Suprapubic skin (tissue), 4 donors: ENCODE measurements around the gene DGKH. TPM values are rescaled to one million over a fixed set of nuclear protein-coding genes. Genes with fewer than 3 reads are reported as not detected.

ENCODE experiments used
- DNase-seq, 2 donors: peaks; one replicate each; pipeline ENCODE4 v3.0.0-alpha.2; 2019; ENCODE audit warnings: low spot score in 2 of 2
- H3K27ac ChIP-seq: fragments of 200-600 bp; sonication (generic); one replicate; pipeline ENCODE4 v1.5.1; 2019
- H3K27me3 ChIP-seq: fragments of 200-600 bp; sonication (generic); one replicate; pipeline ENCODE4 v1.5.1; 2019
- H3K36me3 ChIP-seq: fragments of 200-600 bp; sonication (generic); one replicate; pipeline ENCODE4 v1.5.1; 2019
- H3K4me1 ChIP-seq: fragments of 200-600 bp; sonication (generic); one replicate; pipeline ENCODE4 v1.5.1; 2019
- H3K4me3 ChIP-seq: fragments of 200-600 bp; sonication (generic); one replicate; pipeline ENCODE4 v1.5.1; 2019; ENCODE audit warnings: mild to moderate bottlenecking
- H3K9me3 ChIP-seq: fragments of 200-600 bp; sonication (generic); one replicate; pipeline ENCODE4 v1.5.1; 2019
- EP300 ChIP-seq: sonication (generic); formaldehyde crosslinking; IDR thresholded peaks from one replicate; pipeline ENCODE4 v1.6.1; 2017; ENCODE audit warnings: antibody characterized with exemption
- POLR2A ChIP-seq, 2 donors: fragments of 450-650 bp; IDR thresholded peaks; one replicate each; pipeline ENCODE4 v1.6.1; 2017; ENCODE audit warnings: antibody characterized with exemption in 2 of 2, mild to moderate bottlenecking in 2 of 2, moderate library complexity in 2 of 2
- POLR2AphosphoS5 ChIP-seq, 3 donors: sonication (generic); formaldehyde crosslinking; IDR thresholded peaks; one replicate each; pipeline ENCODE4 v1.6.1; 2017; ENCODE audit warnings: antibody characterized with exemption in 3 of 3
- WGBS: methylation state at CpG from one replicate; pipeline ENCODE4 v1.1.5; 2018; 5-methylcytosine and 5-hydroxymethylcytosine counted together
- total RNA-seq, 4 donors: library from RNA; depleted of rRNA; stranded (reverse); fragments of >200 nt; gene quantifications; one replicate each; pipeline ENCODE4 v1.1.0, GENCODE V29; 2016
- TF ChIP-seq, protein P1 (sequence below), 2 donors: fragments of 200-600 bp in 1 of 2; fragments of 450-650 bp in 1 of 2; sonication (generic) in 1 of 2; IDR thresholded peaks; one replicate each; pipeline ENCODE4 v1.5.1; 2016 to 2019; ENCODE audit warnings: antibody characterized with exemption in 2 of 2, mild to moderate bottlenecking in 1 of 2, moderate library complexity in 1 of 2

Gene DGKH
- total RNA-seq, 4 donors from 2014 or later: 14.8 to 28.0 (median 16.9) TPM

GRCh38 chr13:42275098-42275471 is 226.6 kb downstream of the DGKH start:
- Histone ChIP-seq H3K27me3 (no peaks in the 10 kb centered on the region), H3K4me3 (no peak overlapping the region), H3K4me1 (peaks cover 43% of the 10 kb centered on the region), H3K27ac (no peak overlapping the region), H3K9me3 (no peaks in the 10 kb centered on the region), H3K36me3 (no peaks in the 10 kb centered on the region)
- WGBS: 53% methylated on average over 2 of the region's 2 CpGs
- no peak for DNase-seq
- TF ChIP-seq, protein P1, sequence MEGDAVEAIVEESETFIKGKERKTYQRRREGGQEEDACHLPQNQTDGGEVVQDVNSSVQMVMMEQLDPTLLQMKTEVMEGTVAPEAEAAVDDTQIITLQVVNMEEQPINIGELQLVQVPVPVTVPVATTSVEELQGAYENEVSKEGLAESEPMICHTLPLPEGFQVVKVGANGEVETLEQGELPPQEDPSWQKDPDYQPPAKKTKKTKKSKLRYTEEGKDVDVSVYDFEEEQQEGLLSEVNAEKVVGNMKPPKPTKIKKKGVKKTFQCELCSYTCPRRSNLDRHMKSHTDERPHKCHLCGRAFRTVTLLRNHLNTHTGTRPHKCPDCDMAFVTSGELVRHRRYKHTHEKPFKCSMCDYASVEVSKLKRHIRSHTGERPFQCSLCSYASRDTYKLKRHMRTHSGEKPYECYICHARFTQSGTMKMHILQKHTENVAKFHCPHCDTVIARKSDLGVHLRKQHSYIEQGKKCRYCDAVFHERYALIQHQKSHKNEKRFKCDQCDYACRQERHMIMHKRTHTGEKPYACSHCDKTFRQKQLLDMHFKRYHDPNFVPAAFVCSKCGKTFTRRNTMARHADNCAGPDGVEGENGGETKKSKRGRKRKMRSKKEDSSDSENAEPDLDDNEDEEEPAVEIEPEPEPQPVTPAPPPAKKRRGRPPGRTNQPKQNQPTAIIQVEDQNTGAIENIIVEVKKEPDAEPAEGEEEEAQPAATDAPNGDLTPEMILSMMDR (IDR thresholded peaks at IDR 0.05): no peak
- TF ChIP-seq POLR2AphosphoS5 (IDR thresholded peaks at IDR 0.05) (no peak), POLR2A (IDR thresholded peaks at IDR 0.05) (no peak), EP300 (no peak)

GRCh38 chr13:42275506-42275905 is 227.1 kb downstream of the DGKH start:
- H3K4me1 ChIP-seq: peaks cover 45% of the 10 kb centered on the region
- WGBS: 97% methylated on average over 4 of the region's 4 CpGs
- no peaks in the 10 kb centered on the region for H3K27me3 ChIP-seq
- TF ChIP-seq POLR2A (IDR thresholded peaks at IDR 0.05): no peak
- TF ChIP-seq EP300: no peak
- TF ChIP-seq, protein P1 (IDR thresholded peaks at IDR 0.05): no peak
- TF ChIP-seq POLR2AphosphoS5 (IDR thresholded peaks at IDR 0.05): no peak
- no peaks in the 10 kb centered on the region for H3K9me3 ChIP-seq
- no peak for DNase-seq
- H3K4me3 ChIP-seq: no peak overlapping the region
- H3K36me3 ChIP-seq: no peaks in the 10 kb centered on the region
- no peak overlapping the region for H3K27ac ChIP-seq

DNA sequence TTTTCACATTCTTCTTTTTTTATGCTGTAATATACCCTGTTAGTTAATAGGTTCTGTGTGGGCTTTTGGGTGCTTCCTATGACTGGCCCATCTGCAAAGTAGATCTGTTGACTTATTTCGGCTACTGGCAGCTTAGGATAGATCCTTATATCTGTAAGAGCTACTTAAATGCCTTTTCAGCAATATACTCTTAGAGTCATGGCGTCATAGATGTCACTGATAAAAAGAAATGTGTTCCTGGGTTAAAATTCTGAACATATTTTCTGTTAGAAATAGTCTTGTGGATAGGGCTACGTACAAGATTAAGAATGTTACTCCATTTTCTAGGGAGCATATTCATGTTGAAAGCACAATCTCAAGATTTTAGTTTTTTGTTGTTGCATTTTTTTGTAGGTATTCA is 228.2 kb downstream of the DGKH start:
- no peaks in the 10 kb centered on the region for H3K36me3 ChIP-seq
- TF ChIP-seq, protein P1 (IDR thresholded peaks at IDR 0.05): no peak
- TF ChIP-seq POLR2A (IDR thresholded peaks at IDR 0.05): no peak
- TF ChIP-seq EP300: no peak
- TF ChIP-seq POLR2AphosphoS5 (IDR thresholded peaks at IDR 0.05): no peak
- no peaks in the 10 kb centered on the region for H3K9me3 ChIP-seq
- DNase-seq: no peak
- H3K27me3 ChIP-seq: no peaks in the 10 kb centered on the region
- 85% methylated on average over 3 of the region's 3 CpGs for WGBS
- no peak overlapping the region for H3K27ac ChIP-seq
- no peak overlapping the region for H3K4me3 ChIP-seq
- H3K4me1 ChIP-seq: peaks cover 39% of the 10 kb centered on the region

DNA sequence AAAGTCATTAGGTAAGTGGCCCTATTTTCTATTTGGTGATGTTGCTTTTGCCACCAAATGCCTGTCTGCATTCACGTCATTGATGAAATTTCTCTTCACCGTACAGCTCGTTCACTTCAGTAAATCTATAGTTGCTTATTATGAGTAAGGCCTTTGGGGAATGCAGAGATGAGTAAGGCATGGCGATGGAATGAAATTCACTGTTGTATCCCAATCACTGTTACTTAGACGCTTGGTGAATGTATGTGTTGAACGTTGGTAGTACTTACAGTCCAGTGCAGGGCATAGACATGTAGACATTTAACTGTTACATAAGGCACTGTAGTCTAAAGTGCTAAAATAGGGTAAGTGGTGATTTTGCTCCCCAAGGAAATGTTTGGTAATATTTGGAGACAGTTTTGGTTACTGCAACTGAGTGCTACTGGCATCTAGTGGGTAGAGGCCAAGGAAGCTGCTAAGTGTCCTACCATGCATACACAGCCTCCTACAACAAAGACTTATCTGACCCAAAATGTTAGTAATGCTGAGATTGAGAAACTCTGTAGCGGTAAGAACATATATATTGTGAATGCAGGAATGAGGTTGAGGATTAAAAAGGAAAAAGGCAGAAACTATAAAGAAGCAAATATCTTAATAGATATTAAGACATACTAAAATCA is 229.3 kb downstream of the DGKH start:
- peaks cover 38% of the 10 kb centered on the region for H3K4me1 ChIP-seq
- no peak for DNase-seq
- H3K27ac ChIP-seq: no peak overlapping the region
- no peaks in the 10 kb centered on the region for H3K36me3 ChIP-seq
- 94% methylated on average over 7 of the region's 7 CpGs for WGBS
- no peak for TF ChIP-seq EP300
- H3K9me3 ChIP-seq: no peaks in the 10 kb centered on the region
- no peaks in the 10 kb centered on the region for H3K27me3 ChIP-seq
- no peak overlapping the region for H3K4me3 ChIP-seq

GRCh38 chr13:42279080-42279479 is 230.6 kb downstream of the DGKH start:
- Histone ChIP-seq H3K27ac (no peak overlapping the region), H3K9me3 (no peaks in the 10 kb centered on the region), H3K27me3 (no peaks in the 10 kb centered on the region), H3K4me1 (peaks cover 24% of the 10 kb centered on the region), H3K4me3 (no peak overlapping the region), H3K36me3 (no peaks in the 10 kb centered on the region)
- DNase-seq: no peak
- TF ChIP-seq POLR2AphosphoS5 (IDR thresholded peaks at IDR 0.05) (no peak), POLR2A (IDR thresholded peaks at IDR 0.05) (no peak), EP300 (no peak)
- TF ChIP-seq, protein P1 (IDR thresholded peaks at IDR 0.05): no peak
- 83% methylated on average over 6 of the region's 6 CpGs for WGBS

DNA sequence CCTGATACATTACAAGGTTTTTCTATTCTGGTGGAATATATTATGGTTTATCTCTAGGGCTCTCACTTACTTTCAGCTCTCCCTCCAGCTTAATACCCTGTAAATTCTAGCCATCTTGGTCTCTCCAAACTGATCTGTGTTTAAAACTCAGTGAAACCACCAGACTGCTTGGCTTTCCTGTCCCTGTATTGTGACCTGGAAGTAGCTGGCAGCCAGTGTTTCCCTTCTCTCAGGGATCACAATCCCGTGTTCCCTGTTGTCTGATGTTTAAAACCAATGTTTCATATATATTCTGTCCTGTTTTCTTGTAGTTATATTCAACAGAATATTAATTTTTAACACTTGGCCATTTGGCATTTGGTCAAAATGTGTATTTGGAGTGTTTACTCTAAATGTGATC is 231.5 kb downstream of the DGKH start:
- WGBS: 41% methylated on average over 1 of the region's 1 CpG
- no peak for TF ChIP-seq POLR2AphosphoS5 (IDR thresholded peaks at IDR 0.05)
- TF ChIP-seq, protein P1 (IDR thresholded peaks at IDR 0.05): no peak
- no peak for TF ChIP-seq EP300
- no peak for TF ChIP-seq POLR2A (IDR thresholded peaks at IDR 0.05)
- H3K27ac ChIP-seq: no peak overlapping the region
- H3K9me3 ChIP-seq: no peaks in the 10 kb centered on the region
- peaks cover 15% of the 10 kb centered on the region for H3K4me1 ChIP-seq
- no peak overlapping the region for H3K4me3 ChIP-seq
- DNase-seq: no peak
- H3K27me3 ChIP-seq: no peaks in the 10 kb centered on the region
- no peaks in the 10 kb centered on the region for H3K36me3 ChIP-seq
